ENCODE measurements around the gene ARMC8.

ARMC8 gene

DNA sequence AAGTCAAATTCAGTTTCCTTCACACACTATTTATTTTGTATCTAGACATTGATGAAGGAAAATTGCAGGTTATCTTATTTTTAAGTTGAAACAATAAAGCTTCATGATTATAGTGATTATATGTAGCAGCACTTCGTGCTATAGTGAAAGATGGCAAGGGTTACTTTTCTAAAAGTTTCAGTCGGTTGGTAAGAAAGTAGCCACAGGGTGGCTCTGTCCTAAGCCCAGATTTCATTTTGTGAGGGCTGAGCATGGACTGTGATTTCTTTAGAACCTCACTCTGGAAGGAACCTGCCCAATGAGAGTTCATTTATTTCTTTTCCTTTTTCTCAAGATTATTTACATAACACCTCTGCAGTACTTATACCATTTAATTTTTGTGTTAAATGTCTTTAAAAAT, 76.0 kb downstream of the ARMC8 start:
- H3K4me1 ChIP-seq (ENCODE audit: control insufficient read depth in 1 of 2, insufficient read depth in 2 of 2, low read length in 2 of 2), result no peaks in the 10 kb centered on the region
- H3K9ac ChIP-seq (ENCODE audit: low read depth in 1 of 2, low read length in 2 of 2), result no peak overlapping the region
- no peak overlapping the region for H3K4me3 ChIP-seq (ENCODE audit: low read depth in 1 of 2, low read length in 2 of 2)
- peaks cover 8 to 32% of the 10 kb centered on the region in 2 donors for H3K36me3 ChIP-seq (ENCODE audit: control insufficient read depth in 1 of 2, insufficient read depth in 2 of 2, low read length in 2 of 2)
- no peaks in the 10 kb centered on the region for H3K27me3 ChIP-seq (ENCODE audit: control insufficient read depth in 1 of 2, insufficient read depth in 2 of 2, low read length in 2 of 2)
- no peak overlapping the region for H3K27ac ChIP-seq (ENCODE audit: low read depth, low read length)
- H3K9me3 ChIP-seq (ENCODE audit: control insufficient read depth in 1 of 2, low read length in 2 of 2), result no peaks in the 10 kb centered on the region

GRCh38 chr3:138265745-138266144, 78.6 kb downstream of the ARMC8 start:
- peaks cover 8 to 30% of the 10 kb centered on the region in 2 donors for H3K36me3 ChIP-seq (ENCODE audit: control insufficient read depth in 1 of 2, insufficient read depth in 2 of 2, low read length in 2 of 2)

DNA sequence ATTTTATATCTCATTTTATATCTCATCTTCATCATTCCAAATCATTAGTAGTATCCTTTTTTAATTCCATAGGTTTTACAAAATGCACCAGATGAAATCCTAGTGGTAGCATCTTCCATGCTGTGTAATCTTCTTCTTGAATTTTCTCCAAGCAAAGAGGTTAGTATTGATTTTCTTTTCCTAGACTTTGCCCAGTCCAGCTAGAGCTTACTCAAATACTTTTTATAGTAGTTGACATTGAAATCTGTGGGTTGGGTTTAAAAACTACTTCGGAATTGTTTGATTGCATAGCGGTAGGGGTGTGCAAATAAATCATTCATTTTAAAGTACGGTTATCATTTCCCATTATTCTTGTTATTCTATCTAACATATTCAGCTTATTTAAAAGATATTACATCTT, 80.0 kb downstream of the ARMC8 start:
- Histone ChIP-seq H3K9ac (ENCODE audit: low read depth in 1 of 2, low read length in 2 of 2) (no peak overlapping the region), H3K27ac (ENCODE audit: low read depth, low read length) (no peak overlapping the region), H3K27me3 (ENCODE audit: control insufficient read depth in 1 of 2, insufficient read depth in 2 of 2, low read length in 2 of 2) (no peaks in the 10 kb centered on the region), H3K4me1 (ENCODE audit: control insufficient read depth in 1 of 2, insufficient read depth in 2 of 2, low read length in 2 of 2) (no peaks in the 10 kb centered on the region), H3K36me3 (ENCODE audit: control insufficient read depth in 1 of 2, insufficient read depth in 2 of 2, low read length in 2 of 2) (peaks cover 8 to 34% of the 10 kb centered on the region in 2 donors), H3K9me3 (ENCODE audit: control insufficient read depth in 1 of 2, low read length in 2 of 2) (no peaks in the 10 kb centered on the region), H3K4me3 (ENCODE audit: low read depth in 1 of 2, low read length in 2 of 2) (no peak overlapping the region)

More at GRCh38 chr3:138265745-138266144, 78.6 kb downstream of the ARMC8 start:
- Histone ChIP-seq H3K9me3 (ENCODE audit: control insufficient read depth in 1 of 2, low read length in 2 of 2) (no peaks in the 10 kb centered on the region), H3K9ac (ENCODE audit: low read depth in 1 of 2, low read length in 2 of 2) (no peak overlapping the region), H3K27me3 (ENCODE audit: control insufficient read depth in 1 of 2, insufficient read depth in 2 of 2, low read length in 2 of 2) (no peaks in the 10 kb centered on the region), H3K4me3 (ENCODE audit: low read depth in 1 of 2, low read length in 2 of 2) (no peak overlapping the region), H3K4me1 (ENCODE audit: control insufficient read depth in 1 of 2, insufficient read depth in 2 of 2, low read length in 2 of 2) (no peaks in the 10 kb centered on the region), H3K27ac (ENCODE audit: low read depth, low read length) (no peak overlapping the region)

- no peak overlapping the region for H3K27ac ChIP-seq (ENCODE audit: low read depth, low read length)
- no peaks in the 10 kb centered on the region for H3K9me3 ChIP-seq (ENCODE audit: control insufficient read depth in 1 of 2, low read length in 2 of 2)
- H3K36me3 ChIP-seq (ENCODE audit: control insufficient read depth in 1 of 2, insufficient read depth in 2 of 2, low read length in 2 of 2), result peaks cover 15 to 47% of the 10 kb centered on the region in 2 donors
- no peak overlapping the region for H3K9ac ChIP-seq (ENCODE audit: low read depth in 1 of 2, low read length in 2 of 2)
- no peak overlapping the region for H3K4me3 ChIP-seq (ENCODE audit: low read depth in 1 of 2, low read length in 2 of 2)
- H3K4me1 ChIP-seq (ENCODE audit: control insufficient read depth in 1 of 2, insufficient read depth in 2 of 2, low read length in 2 of 2), result no peaks in the 10 kb centered on the region
- H3K27me3 ChIP-seq (ENCODE audit: control insufficient read depth in 1 of 2, insufficient read depth in 2 of 2, low read length in 2 of 2), result no peaks in the 10 kb centered on the region
These were observed 83.1 kb downstream of the ARMC8 start for GRCh38 chr3:138270245-138270644.

DNA sequence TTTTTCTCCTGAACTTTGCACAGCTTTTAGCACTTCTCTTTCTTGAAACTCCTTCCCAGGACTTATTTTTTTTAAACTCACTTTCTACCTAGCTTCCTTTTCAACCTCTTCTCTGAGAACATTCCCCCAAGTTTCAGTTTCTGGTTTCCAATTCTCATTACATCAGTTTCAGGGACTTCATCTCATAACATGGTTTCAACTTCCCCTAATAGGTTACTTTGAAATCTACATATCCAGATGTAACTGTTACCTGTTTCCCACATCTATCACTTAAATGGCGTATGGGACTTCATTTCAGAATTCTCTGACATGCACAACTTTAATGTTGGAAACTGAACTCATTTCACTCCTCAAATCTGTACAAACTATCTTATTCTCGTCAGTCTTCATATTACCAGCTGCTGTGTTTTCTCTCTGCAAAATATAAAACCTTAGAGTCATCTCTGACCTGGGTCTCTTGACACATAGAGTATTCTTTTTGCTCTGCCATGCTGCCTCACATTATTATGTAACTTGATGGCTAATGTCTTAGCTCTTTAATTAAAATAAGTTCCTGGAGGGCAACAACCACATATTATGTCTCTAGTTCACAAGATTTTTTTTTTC, 84.2 kb downstream of the ARMC8 start:
- no peak overlapping the region for H3K9ac ChIP-seq (ENCODE audit: low read depth in 1 of 2, low read length in 2 of 2)
- no peak overlapping the region for H3K4me3 ChIP-seq (ENCODE audit: low read depth in 1 of 2, low read length in 2 of 2)
- no peaks in the 10 kb centered on the region for H3K9me3 ChIP-seq (ENCODE audit: control insufficient read depth in 1 of 2, low read length in 2 of 2)
- no peaks in the 10 kb centered on the region for H3K27me3 ChIP-seq (ENCODE audit: control insufficient read depth in 1 of 2, insufficient read depth in 2 of 2, low read length in 2 of 2)
- H3K4me1 ChIP-seq (ENCODE audit: control insufficient read depth in 1 of 2, insufficient read depth in 2 of 2, low read length in 2 of 2), result no peaks in the 10 kb centered on the region
- H3K27ac ChIP-seq (ENCODE audit: low read depth, low read length), result no peak overlapping the region
- H3K36me3 ChIP-seq (ENCODE audit: control insufficient read depth in 1 of 2, insufficient read depth in 2 of 2, low read length in 2 of 2), result peaks cover 14 to 45% of the 10 kb centered on the region in 2 donors

DNA sequence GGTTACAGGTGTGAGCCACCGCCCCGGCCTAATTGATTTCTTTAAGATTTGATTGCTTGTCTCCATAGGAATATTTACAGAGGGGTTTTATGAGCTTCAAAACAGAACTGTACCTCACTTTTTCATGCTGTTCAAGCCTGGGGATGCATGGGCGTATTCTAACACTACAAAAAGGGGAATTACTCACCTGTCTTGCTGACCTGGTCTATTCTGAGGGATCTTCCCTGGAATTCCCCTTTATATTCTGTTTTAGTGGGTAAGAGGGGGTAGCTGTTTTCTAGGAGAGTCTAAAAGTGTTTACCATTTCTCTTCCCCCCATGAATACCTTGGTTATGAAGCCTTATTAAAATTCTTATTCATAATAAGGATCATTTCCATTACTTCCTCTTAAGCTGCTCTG, 94.5 kb downstream of the ARMC8 start:
- Histone ChIP-seq H3K9ac (ENCODE audit: low read depth in 1 of 2, low read length in 2 of 2) (no peak overlapping the region), H3K4me1 (ENCODE audit: control insufficient read depth in 1 of 2, insufficient read depth in 2 of 2, low read length in 2 of 2) (no peaks in the 10 kb centered on the region), H3K9me3 (ENCODE audit: control insufficient read depth in 1 of 2, low read length in 2 of 2) (no peaks in the 10 kb centered on the region), H3K36me3 (ENCODE audit: control insufficient read depth in 1 of 2, insufficient read depth in 2 of 2, low read length in 2 of 2) (peaks cover 15 to 28% of the 10 kb centered on the region in 2 donors), H3K27ac (ENCODE audit: low read depth, low read length) (no peak overlapping the region), H3K27me3 (ENCODE audit: control insufficient read depth in 1 of 2, insufficient read depth in 2 of 2, low read length in 2 of 2) (no peaks in the 10 kb centered on the region), H3K4me3 (ENCODE audit: low read depth in 1 of 2, low read length in 2 of 2) (no peak overlapping the region)

DNA sequence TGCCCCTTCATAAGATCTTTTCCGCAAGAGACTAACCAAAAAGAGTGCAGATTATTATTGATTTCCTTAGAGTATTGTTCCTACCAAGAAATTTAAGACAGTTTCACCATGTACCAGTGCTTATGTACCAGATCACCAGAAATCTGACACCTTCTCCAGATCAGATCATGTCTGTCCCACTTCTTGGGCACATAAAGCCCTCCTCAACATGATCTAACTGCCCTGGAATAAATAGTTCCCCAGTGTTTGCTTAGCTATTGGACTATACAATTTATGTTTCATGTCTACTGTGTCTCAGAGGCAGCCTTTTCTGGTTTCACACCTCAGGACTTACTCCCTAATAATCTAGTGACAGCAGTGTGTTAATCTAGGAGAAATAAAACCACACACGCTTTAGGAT, 95.7 kb downstream of the ARMC8 start:
- H3K36me3 ChIP-seq (ENCODE audit: control insufficient read depth in 1 of 2, insufficient read depth in 2 of 2, low read length in 2 of 2), result peaks cover 17 to 32% of the 10 kb centered on the region in 2 donors
- H3K9me3 ChIP-seq (ENCODE audit: control insufficient read depth in 1 of 2, low read length in 2 of 2), result no peaks in the 10 kb centered on the region
- no peak overlapping the region for H3K4me3 ChIP-seq (ENCODE audit: low read depth in 1 of 2, low read length in 2 of 2)
- no peaks in the 10 kb centered on the region for H3K4me1 ChIP-seq (ENCODE audit: control insufficient read depth in 1 of 2, insufficient read depth in 2 of 2, low read length in 2 of 2)
- no peaks in the 10 kb centered on the region for H3K27me3 ChIP-seq (ENCODE audit: control insufficient read depth in 1 of 2, insufficient read depth in 2 of 2, low read length in 2 of 2)
- no peak overlapping the region for H3K27ac ChIP-seq (ENCODE audit: low read depth, low read length)
- H3K9ac ChIP-seq (ENCODE audit: low read depth in 1 of 2, low read length in 2 of 2), result no peak overlapping the region

DNA sequence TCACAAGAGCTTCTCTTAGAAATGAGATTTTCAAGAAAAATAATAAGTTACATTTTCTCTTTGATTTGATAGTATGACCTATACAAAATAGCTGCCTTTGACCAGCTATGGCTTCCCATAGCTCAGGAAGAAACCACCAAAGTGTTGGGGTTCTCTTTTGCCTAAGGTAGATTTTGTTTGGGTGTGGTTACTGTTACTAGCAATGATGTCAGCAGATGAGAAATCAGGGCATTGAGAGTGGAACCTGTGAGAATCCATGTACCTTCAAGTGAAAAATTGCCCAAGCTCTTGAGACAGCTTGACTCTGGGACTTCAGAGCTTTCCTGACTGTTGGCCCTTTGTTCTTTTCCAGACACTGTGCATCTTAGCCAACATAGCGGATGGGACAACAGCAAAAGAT, 97.0 kb downstream of the ARMC8 start:
- no peaks in the 10 kb centered on the region for H3K4me1 ChIP-seq (ENCODE audit: control insufficient read depth in 1 of 2, insufficient read depth in 2 of 2, low read length in 2 of 2)
- H3K9me3 ChIP-seq (ENCODE audit: control insufficient read depth in 1 of 2, low read length in 2 of 2), result no peaks in the 10 kb centered on the region
- H3K4me3 ChIP-seq (ENCODE audit: low read depth in 1 of 2, low read length in 2 of 2), result no peak overlapping the region
- H3K27ac ChIP-seq (ENCODE audit: low read depth, low read length), result no peak overlapping the region
- no peak overlapping the region for H3K9ac ChIP-seq (ENCODE audit: low read depth in 1 of 2, low read length in 2 of 2)
- peaks cover 19 to 39% of the 10 kb centered on the region in 2 donors for H3K36me3 ChIP-seq (ENCODE audit: control insufficient read depth in 1 of 2, insufficient read depth in 2 of 2, low read length in 2 of 2)
- H3K27me3 ChIP-seq (ENCODE audit: control insufficient read depth in 1 of 2, insufficient read depth in 2 of 2, low read length in 2 of 2), result no peaks in the 10 kb centered on the region

- H3K27ac ChIP-seq (ENCODE audit: low read depth, low read length), result no peak overlapping the region
- no peaks in the 10 kb centered on the region for H3K27me3 ChIP-seq (ENCODE audit: control insufficient read depth in 1 of 2, insufficient read depth in 2 of 2, low read length in 2 of 2)
- no peak overlapping the region for H3K4me3 ChIP-seq (ENCODE audit: low read depth in 1 of 2, low read length in 2 of 2)
- no peak overlapping the region for H3K9ac ChIP-seq (ENCODE audit: low read depth in 1 of 2, low read length in 2 of 2)
- peaks cover 29 to 48% of the 10 kb centered on the region in 2 donors for H3K36me3 ChIP-seq (ENCODE audit: control insufficient read depth in 1 of 2, insufficient read depth in 2 of 2, low read length in 2 of 2)
- H3K4me1 ChIP-seq (ENCODE audit: control insufficient read depth in 1 of 2, insufficient read depth in 2 of 2, low read length in 2 of 2), result no peaks in the 10 kb centered on the region
- H3K9me3 ChIP-seq (ENCODE audit: control insufficient read depth in 1 of 2, low read length in 2 of 2), result no peaks in the 10 kb centered on the region
These were observed 97.9 kb downstream of the ARMC8 start for GRCh38 chr3:138284957-138285477.

GRCh38 chr3:138289260-138289659, 102.2 kb downstream of the ARMC8 start:
- no peak overlapping the region for H3K9ac ChIP-seq (ENCODE audit: low read depth in 1 of 2, low read length in 2 of 2)
- H3K27ac ChIP-seq (ENCODE audit: low read depth, low read length), result no peak overlapping the region
- peaks cover 52 to 79% of the 10 kb centered on the region in 2 donors for H3K36me3 ChIP-seq (ENCODE audit: control insufficient read depth in 1 of 2, insufficient read depth in 2 of 2, low read length in 2 of 2)
- H3K27me3 ChIP-seq (ENCODE audit: control insufficient read depth in 1 of 2, insufficient read depth in 2 of 2, low read length in 2 of 2), result no peaks in the 10 kb centered on the region
- no peak overlapping the region for H3K4me3 ChIP-seq (ENCODE audit: low read depth in 1 of 2, low read length in 2 of 2)
- H3K4me1 ChIP-seq (ENCODE audit: control insufficient read depth in 1 of 2, insufficient read depth in 2 of 2, low read length in 2 of 2), result no peaks in the 10 kb centered on the region
- no peaks in the 10 kb centered on the region for H3K9me3 ChIP-seq (ENCODE audit: control insufficient read depth in 1 of 2, low read length in 2 of 2)
